DOHH2 (cell line): Measurements from ENCODE around the gene PKD1.

Experiments
- H3F3A ChIP-seq: fragments of 200-600 bp; sonication (generic), shearing (Covaris generic); 2 replicates; pipeline ENCODE4 v1.6.0; 2016; ENCODE audit warnings: antibody characterized with exemption, mild to moderate bottlenecking; ENCODE audit not compliant: control insufficient read depth, insufficient read depth
- H3K27ac ChIP-seq: fragments of 200-600 bp; sonication (generic); 2 replicates; pipeline ENCODE4 v1.5.1; 2014; ENCODE audit warnings: low read depth, mild to moderate bottlenecking, low read length, moderate library complexity
- H3K27me3 ChIP-seq: fragments of 200-600 bp; sonication (generic); 2 replicates; pipeline ENCODE4 v1.6.1; 2014; ENCODE audit warnings: mild to moderate bottlenecking, low read length, mixed read lengths; ENCODE audit not compliant: control insufficient read depth
- H3K36me3 ChIP-seq: fragments of 200-600 bp; sonication (generic); 2 replicates; pipeline ENCODE4 v1.6.1; 2014; ENCODE audit warnings: mild to moderate bottlenecking, low read length, moderate library complexity, mixed read lengths; ENCODE audit not compliant: control insufficient read depth
- H3K4me1 ChIP-seq: fragments of 200-600 bp; sonication (generic); 2 replicates; pipeline ENCODE4 v1.6.1; 2014; ENCODE audit warnings: mild to moderate bottlenecking, low read length, mixed read lengths; ENCODE audit not compliant: control insufficient read depth
- H3K4me2 ChIP-seq: fragments of 200-600 bp; sonication (generic); 2 replicates; pipeline ENCODE4 v1.6.0; 2014; ENCODE audit warnings: mild to moderate bottlenecking, low read length, moderate library complexity
- H3K4me3 ChIP-seq: fragments of 200-600 bp; sonication (generic); 2 replicates; pipeline ENCODE4 v1.5.1; 2014; ENCODE audit warnings: mild to moderate bottlenecking, low read length, mixed read lengths
- H3K79me2 ChIP-seq: fragments of 200-600 bp; sonication (generic); 2 replicates; pipeline ENCODE4 v1.6.1; 2014; ENCODE audit warnings: mild to moderate bottlenecking, low read length, mixed read lengths; ENCODE audit not compliant: control insufficient read depth
- H3K9me2 ChIP-seq: fragments of 200-600 bp; sonication (generic); replicated peaks from 2 replicates; pipeline ENCODE4 v1.6.1; 2014; ENCODE audit warnings: mild to moderate bottlenecking, low read length, mixed read lengths; ENCODE audit not compliant: control insufficient read depth
- H3K9me3 ChIP-seq: fragments of 200-600 bp; sonication (generic); 2 replicates; pipeline ENCODE4 v1.6.1; 2014; ENCODE audit warnings: antibody characterized with exemption, low read length, mixed read lengths; ENCODE audit not compliant: control insufficient read depth, insufficient read depth
- H4K20me1 ChIP-seq: fragments of 200-600 bp; sonication (generic); 2 replicates; pipeline ENCODE4 v1.6.0; 2014; ENCODE audit warnings: low read depth, mild to moderate bottlenecking, antibody characterized with exemption, low read length, moderate library complexity; ENCODE audit not compliant: control insufficient read depth, insufficient read depth
- CTCF ChIP-seq: fragments of 200-600 bp; sonication (generic); IDR thresholded peaks from one replicate; pipeline ENCODE4 v1.5.1; 2014; ENCODE audit warnings: antibody characterized with exemption, mild to moderate bottlenecking, low read depth, low read length; ENCODE audit not compliant: poor library complexity, severe bottlenecking
- EZH2phosphoT487 ChIP-seq: fragments of 200-600 bp; sonication (generic); IDR thresholded peaks from 2 replicates; pipeline ENCODE4 v1.6.1; 2017; ENCODE audit warnings: borderline replicate concordance, mild to moderate bottlenecking, antibody characterized with exemption, low read length, moderate library complexity, mixed read lengths

The PKD1 gene

GRCh38 chr16:2170080-2170479, 34.4 kb upstream of the PKD1 start:
- Histone ChIP-seq H3F3A (no peaks in the 10 kb centered on the region), H3K79me2 (peaks cover 15% of the 10 kb centered on the region), H3K9me3 (no peaks in the 10 kb centered on the region), H3K27me3 (no peaks in the 10 kb centered on the region), H3K4me3 (no peak overlapping the region), H3K4me1 (no peaks in the 10 kb centered on the region), H3K4me2 (no peak overlapping the region), H3K27ac (no peak overlapping the region), H3K36me3 (peaks cover 67% of the 10 kb centered on the region), H4K20me1 (no peaks in the 10 kb centered on the region), H3K9me2 (no peaks in the 10 kb centered on the region)
- TF ChIP-seq EZH2phosphoT487 (no peak), CTCF (no peak)

GRCh38 chr16:2167068-2167638, 31.5 kb upstream of the PKD1 start:
- H3F3A ChIP-seq = peaks cover 8% of the 10 kb centered on the region
- H3K4me2 ChIP-seq = no peak overlapping the region
- no peaks in the 10 kb centered on the region for H4K20me1 ChIP-seq
- H3K4me1 ChIP-seq = no peaks in the 10 kb centered on the region
- peaks cover 34% of the 10 kb centered on the region for H3K79me2 ChIP-seq
- H3K4me3 ChIP-seq = no peak overlapping the region
- H3K36me3 ChIP-seq = peaks cover 66% of the 10 kb centered on the region
- peaks cover 15% of the 10 kb centered on the region; the same call in 1 of the 2 replicates for H3K9me3 ChIP-seq
- TF ChIP-seq EZH2phosphoT487 = no peak
- TF ChIP-seq CTCF = no peak
- H3K9me2 ChIP-seq = no peaks in the 10 kb centered on the region
- no peaks in the 10 kb centered on the region for H3K27me3 ChIP-seq
- H3K27ac ChIP-seq = no peak overlapping the region

- peaks cover 66% of the 10 kb centered on the region for H3K36me3 ChIP-seq
- no peaks in the 10 kb centered on the region for H3K27me3 ChIP-seq
- H3K4me3 ChIP-seq = no peak overlapping the region
- H4K20me1 ChIP-seq = no peaks in the 10 kb centered on the region
- peaks cover 17% of the 10 kb centered on the region; the same call in 1 of the 2 replicates for H3K9me3 ChIP-seq
- H3K4me1 ChIP-seq = no peaks in the 10 kb centered on the region
- no peak overlapping the region for H3K4me2 ChIP-seq
- TF ChIP-seq CTCF = no peak
- TF ChIP-seq EZH2phosphoT487 = no peak
- H3K9me2 ChIP-seq = no peaks in the 10 kb centered on the region
- H3K27ac ChIP-seq = no peak overlapping the region
- peaks cover 41% of the 10 kb centered on the region for H3K79me2 ChIP-seq
- peaks cover 8% of the 10 kb centered on the region for H3F3A ChIP-seq
These were observed 30.8 kb upstream of the PKD1 start for GRCh38 chr16:2166263-2167067.
